Stimulated activated CD8-positive, alpha-beta memory T cell treated with anti-CD3 and anti-CD28 coated beads, Interleukin-7, amount 100 ng/mL, for 1 hour (primary cell): ENCODE measurements around the gene MRTFB.
A peak's percentile ranks its signal among the peaks of the same experiment; 100 is the strongest.

ENCODE experiments used
- DNase-seq, 2 donors: peaks; one replicate each; pipeline ENCODE4 v3.0.0-alpha.2; 2020; ENCODE audit warnings: low read depth in 2 of 2

Gene MRTFB

GRCh38 chr16:14285513-14286367 is 214.6 kb downstream of the MRTFB start:
- DNase-seq: peak; percentile 94 to 97

DNA sequence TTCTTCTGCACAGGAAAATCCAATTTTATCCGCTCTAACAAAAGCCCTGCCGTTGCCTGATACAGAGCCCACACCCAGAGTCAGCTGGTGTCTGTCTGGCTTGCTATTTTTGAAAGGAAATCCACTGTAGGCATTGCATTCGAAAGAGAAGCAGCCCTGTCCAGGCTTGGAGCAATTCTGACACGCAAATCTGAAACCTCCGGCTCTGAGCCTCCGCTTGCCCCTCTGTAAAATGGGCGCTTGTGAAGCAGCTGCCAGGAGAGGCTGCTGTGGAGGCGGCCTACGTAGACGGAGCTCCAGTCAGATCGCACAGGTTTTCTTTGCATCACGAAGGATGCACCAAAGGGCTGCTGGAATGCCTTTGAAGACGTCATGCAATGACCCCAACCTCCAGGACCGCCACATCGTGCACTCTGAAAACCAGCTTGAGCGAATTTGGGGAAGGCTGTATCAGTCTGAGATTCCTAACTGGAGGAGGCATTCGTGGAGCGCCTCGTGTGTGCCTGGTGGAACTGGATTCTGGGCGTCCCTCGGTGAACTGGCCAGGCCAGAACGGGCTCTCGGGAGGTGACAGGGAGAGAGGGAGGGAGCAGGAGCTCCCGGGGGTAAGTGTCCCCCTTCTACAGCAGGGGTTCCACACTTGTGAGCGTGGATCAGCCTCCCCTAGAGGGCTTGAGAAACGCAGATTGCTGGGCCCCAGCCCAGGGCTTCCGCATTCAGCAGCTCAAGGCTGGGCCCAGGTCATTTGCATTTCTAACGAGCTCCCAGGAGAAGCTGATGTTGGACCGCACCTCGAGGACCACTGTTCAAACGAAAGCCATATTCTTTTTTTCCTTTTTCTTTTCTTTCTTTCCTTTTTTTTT is 215.5 kb downstream of the MRTFB start:
- no peak for DNase-seq

DNA sequence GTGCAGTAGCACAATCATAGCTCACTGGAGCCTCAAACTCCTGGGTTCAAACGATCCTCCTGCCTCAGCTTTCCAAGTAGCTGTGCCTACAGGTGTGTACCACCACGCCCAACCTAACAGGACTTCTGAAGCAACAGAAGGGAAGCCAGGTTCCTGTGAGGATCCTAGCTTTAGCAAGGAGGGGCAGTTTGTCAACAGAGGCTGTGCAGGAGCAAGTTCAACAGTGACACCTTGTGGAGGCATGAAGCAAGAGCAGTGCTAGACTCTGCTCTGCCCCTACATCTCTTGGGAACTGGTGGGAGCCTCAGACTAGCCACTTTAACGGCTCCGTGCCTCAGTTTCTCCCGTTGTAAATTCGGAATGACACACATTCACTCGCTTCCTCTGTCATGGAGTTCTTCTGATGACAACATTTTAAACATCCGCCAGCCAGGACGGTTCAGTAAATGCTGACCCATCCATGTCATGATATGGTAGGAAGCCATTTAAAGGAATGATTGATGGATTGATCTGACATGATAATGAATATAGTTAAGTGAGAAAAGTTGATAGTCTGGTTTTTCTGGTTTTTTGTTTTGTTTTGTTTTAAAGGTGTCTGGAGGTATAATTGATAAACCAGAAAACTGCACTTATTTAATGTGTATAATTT is 218.7 kb downstream of the MRTFB start:
- DNase-seq: no peak

DNA sequence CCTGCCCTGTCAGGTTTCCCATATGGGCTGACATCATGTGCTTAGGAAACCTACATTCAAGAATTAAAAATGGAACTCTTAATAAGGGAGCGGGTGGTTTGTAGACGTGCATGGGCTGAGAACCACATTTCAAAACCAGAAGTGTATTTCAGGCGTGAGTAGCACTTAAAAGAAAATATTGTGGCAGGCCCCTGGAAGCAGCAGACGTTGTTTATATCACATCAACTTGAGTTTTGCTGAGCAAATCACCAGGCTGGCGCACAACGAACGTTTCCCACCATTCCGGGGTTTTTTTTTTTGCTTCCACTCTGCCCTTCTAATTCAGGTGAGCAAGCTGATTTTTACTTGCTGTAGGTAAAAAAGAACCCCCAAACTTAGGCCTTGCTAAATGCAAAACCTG is 220.2 kb downstream of the MRTFB start:
- no peak for DNase-seq

- no peak for DNase-seq
Measured at GRCh38 chr16:14292051-14292825, 221.1 kb downstream of the MRTFB start.

- DNase-seq: no peak
Measured at GRCh38 chr16:14296663-14297062, 225.5 kb downstream of the MRTFB start.

- no peak for DNase-seq
Measured at GRCh38 chr16:14298374-14299122, 227.4 kb downstream of the MRTFB start.

DNA sequence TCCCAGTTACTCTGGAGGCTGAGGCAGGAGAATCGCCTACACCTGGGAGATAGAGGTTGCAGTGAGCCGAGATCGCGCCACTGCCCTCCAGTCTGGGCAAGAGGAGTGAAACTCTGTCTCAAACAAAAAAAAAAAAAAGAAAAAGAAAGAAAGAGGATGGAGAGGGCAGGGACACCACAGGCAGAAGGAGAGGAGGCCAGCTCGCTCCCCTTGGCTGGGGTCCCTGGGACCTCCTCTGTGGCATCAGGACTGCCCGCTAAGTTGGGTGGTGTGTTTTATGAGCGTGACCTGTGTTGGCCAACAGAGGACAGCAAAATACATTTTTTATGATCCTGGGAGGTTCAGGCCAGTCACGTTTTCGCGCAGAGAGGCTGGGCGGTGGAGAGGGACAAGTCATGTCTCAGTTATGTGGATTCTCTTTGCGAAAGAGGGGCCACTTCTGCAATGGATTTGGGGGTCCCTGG is 229.6 kb downstream of the MRTFB start:
- no peak for DNase-seq

GRCh38 chr16:14301169-14302030 is 230.3 kb downstream of the MRTFB start:
- DNase-seq: no peak

DNA sequence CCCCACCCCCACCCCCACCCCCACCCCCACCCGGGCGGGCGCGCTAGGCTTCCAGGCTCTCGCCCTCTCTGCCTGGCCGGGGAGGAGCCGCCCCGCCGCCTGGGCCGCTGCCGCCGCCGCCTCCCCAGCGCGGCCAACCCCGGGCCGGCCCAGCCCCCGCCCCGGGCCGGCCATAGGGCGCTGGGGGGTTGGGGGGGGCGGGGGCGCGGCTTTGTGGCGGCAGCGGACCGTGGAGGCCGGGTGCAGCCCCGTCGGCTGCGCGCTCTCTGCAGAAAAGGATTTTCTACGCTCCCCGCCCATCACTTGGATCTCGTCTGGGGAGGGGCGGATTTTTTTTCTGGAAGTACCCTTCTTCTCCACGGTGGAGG is 230.9 kb downstream of the MRTFB start:
- no peak for DNase-seq

DNA sequence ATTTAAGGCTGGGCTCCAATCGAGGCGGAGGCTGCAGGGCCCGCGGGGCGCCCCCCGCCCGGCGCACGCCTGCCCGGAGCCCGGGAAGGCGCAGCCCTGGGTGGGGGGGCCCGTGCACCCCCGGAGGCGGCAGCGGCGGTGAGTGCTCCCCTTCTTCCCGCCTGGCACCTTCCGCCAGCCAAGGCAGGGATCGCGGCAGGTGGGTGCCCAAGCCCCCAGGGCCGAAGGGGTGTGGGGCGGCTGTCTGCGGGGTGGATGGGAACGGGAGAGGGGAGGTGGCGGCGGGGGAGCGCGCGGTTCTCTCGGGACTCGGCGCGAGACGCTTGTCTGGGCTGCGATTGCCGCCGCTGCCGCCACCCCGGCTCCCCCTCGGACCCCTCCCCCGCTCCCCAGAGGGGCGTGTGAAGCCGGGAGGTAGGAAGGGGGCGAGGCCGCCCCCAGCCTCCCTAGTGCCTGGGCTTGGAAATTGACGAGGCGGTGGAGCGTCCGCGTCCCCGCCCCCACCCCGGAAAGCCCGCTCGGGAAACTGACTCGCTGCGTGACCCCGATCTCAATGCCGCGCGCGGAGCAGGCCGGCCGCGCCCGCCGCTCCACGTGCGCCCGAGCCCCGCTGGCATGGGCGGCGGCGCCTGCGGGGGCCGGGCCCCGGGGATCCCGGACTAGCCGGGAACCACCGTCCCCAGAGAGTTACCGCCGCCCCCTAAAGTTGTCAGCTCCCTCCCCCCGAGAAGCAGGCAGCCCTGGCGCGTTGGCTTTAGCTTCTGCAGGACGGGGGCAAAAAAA is 231.5 kb downstream of the MRTFB start:
- no peak for DNase-seq

- DNase-seq: no peak
Measured at GRCh38 chr16:14303182-14303618, 232.1 kb downstream of the MRTFB start.

- DNase-seq: no peak
Measured at GRCh38 chr16:14303639-14304394, 232.7 kb downstream of the MRTFB start.

- no peak for DNase-seq
Measured at GRCh38 chr16:14304891-14305460, 233.9 kb downstream of the MRTFB start.

DNA sequence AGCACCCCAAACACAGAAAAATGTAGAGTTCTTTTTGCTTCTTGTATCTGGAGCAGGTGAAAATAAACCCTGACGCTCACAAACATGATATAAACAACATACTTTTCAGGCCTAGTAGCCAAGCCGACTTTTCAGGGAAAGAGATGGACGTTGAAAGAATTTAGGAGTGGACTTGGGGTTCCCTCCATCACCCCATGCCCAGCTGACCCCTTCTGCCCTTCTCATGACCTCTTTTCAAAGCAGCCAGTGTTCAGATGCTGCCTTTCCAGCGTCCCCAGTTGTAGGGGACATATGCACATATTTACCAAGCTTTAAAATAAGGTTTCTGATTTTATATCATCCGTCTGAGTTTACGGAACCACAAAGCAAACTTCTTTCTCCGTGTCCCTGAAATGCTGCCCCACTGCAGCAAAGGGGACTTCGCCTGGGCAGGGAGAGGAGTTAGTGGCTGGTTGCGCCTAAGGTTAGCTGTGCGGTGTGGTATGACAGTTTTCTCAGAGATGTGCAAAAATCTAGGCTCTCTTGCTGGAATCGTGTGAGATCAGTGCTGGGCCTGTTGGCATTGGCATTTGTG is 235.5 kb downstream of the MRTFB start:
- DNase-seq: no peak

DNA sequence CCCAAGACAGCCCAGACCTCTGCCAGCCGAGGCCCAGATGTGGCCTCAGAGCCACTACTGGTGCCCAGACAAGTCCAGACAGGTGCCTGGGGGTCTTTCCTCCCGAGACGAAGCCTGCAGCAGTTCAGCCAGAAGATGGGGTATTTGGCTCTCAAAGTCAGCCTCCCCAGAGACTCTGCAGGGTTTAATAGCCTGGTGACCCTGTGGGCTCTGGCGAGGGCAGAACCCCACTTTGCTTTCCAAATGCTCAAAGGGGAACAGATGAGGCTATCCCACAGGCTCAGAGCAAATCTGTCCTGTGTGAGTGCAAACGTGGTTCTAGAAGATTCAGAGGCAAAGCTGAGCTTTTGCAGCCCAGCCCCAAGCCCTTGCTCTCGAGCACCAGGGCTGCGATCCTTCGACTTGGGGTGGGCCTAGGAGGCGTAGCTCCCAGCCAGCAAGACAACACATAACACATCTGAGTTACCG is 236.0 kb downstream of the MRTFB start:
- no peak for DNase-seq
